KBM-7 (cell line): ENCODE data around the gene MRPS18C.
"Not testable (repeated sequence)": the region's sequence is repeated elsewhere in the genome, so short reads cannot be mapped to it uniquely, and the experiment has no call there.

Experiments used
- DNase-seq: peaks from one replicate; pipeline ENCODE4 v3.0.0-alpha.2; 2015
- in situ Hi-C: fragments of 300-500 bp; cut with MboI; formaldehyde crosslinking; loops from 2 replicates; pipeline ENCODE4 v1.14.3; 2020; ENCODE audit warnings: low sequenced_read_pairs, low pct_unique_long_range_greater_than_20kb, mixed read lengths

Gene MRPS18C

GRCh38 chr4:83490876-83491450 lies 35.1 kb downstream of the MRPS18C start:
- peak; percentile 45 for DNase-seq
- in situ Hi-C loops: no loop called here

- DNase-seq, in situ Hi-C loops: not testable (repeated sequence)
These were observed 40.4 kb downstream of the MRPS18C start for GRCh38 chr4:83496085-83496917.

- in situ Hi-C loops: no loop called here
- DNase-seq: no peak
These were observed 42.3 kb downstream of the MRPS18C start for GRCh38 chr4:83498187-83498586.

GRCh38 chr4:83501671-83502070 lies 45.8 kb downstream of the MRPS18C start:
- DNase-seq: not testable (repeated sequence)
- in situ Hi-C loops: loop anchor here (25.0 kb wide), 1 partner anchor 1011 kb away; no protein-coding TSS in a partner anchor

- in situ Hi-C loops: loop anchor here (25.0 kb wide), 1 partner anchor 1008 kb away; no protein-coding TSS in a partner anchor
- no peak for DNase-seq
These were observed 48.1 kb downstream of the MRPS18C start for GRCh38 chr4:83503974-83504373.

GRCh38 chr4:83504503-83504902 lies 48.6 kb downstream of the MRPS18C start:
- no peak for DNase-seq
- in situ Hi-C loops: loop anchor here (25.0 kb wide), 1 partner anchor 1008 kb away; no protein-coding TSS in a partner anchor

GRCh38 chr4:83504996-83505395 lies 49.1 kb downstream of the MRPS18C start:
- in situ Hi-C loops: loop anchor here (25.0 kb wide), 1 partner anchor 1007 kb away; no protein-coding TSS in a partner anchor

GRCh38 chr4:83509156-83509585 lies 53.3 kb downstream of the MRPS18C start:
- peak; percentile 79 for DNase-seq
- in situ Hi-C loops: loop anchor here (25.0 kb wide), 1 partner anchor 1003 kb away; no protein-coding TSS in a partner anchor

More at GRCh38 chr4:83504996-83505395, 49.1 kb downstream of the MRPS18C start:
- no peak for DNase-seq

- in situ Hi-C loops: loop anchor here (10.0 to 25.0 kb wide), 2 partner anchors 124 to 1002 kb away; no protein-coding TSS in a partner anchor
- no peak for DNase-seq
These were observed 54.6 kb downstream of the MRPS18C start for GRCh38 chr4:83510442-83510841.
